NCI-H524 (cell line): ENCODE measurements around the gene WDR13.
"Not testable (repeated sequence)": the region's sequence is repeated elsewhere in the genome, so short reads cannot be mapped to it uniquely, and the experiment has no call there.

Experiments used
- DNase-seq, 2 experiments: peaks; one replicate each; lab custom pipeline; 2025; lab: John Stamatoyannopoulos, UW

The WDR13 gene

GRCh38 chrX:48597353-48598264, at the start of gene WDR13:
Gene WDR13, plus strand, starts transcription at chrX:48597492. Its CDS starts 505 bp downstream, at chrX:48597997.
- peak; percentile 87 to 93 for DNase-seq

- DNase-seq, result no peak
Measured at GRCh38 chrX:48548871-48549270, 48.4 kb upstream of the WDR13 start.

- not testable (repeated sequence) for DNase-seq
Measured at GRCh38 chrX:48555731-48556325, 41.5 kb upstream of the WDR13 start.

- no peak for DNase-seq
Measured at GRCh38 chrX:48558271-48558670, 39.0 kb upstream of the WDR13 start.

- DNase-seq, result no peak
Measured at GRCh38 chrX:48559636-48560035, 37.7 kb upstream of the WDR13 start.

GRCh38 chrX:48560056-48560455, 37.2 kb upstream of the WDR13 start:
- DNase-seq, result no peak

- DNase-seq, result no peak
Measured at GRCh38 chrX:48560681-48561080, 36.6 kb upstream of the WDR13 start.

- no peak for DNase-seq
Measured at GRCh38 chrX:48569958-48570357, 27.3 kb upstream of the WDR13 start.

GRCh38 chrX:48573690-48574269, 23.5 kb upstream of the WDR13 start:
- DNase-seq, result peak; percentile 45 to 56

- peak; percentile 93 to 96 for DNase-seq
Measured at GRCh38 chrX:48574270-48575266, 22.7 kb upstream of the WDR13 start, which contains the start of gene RBM3. Gene RBM3, plus strand, starts transcription at chrX:48574484. Its CDS starts 697 bp downstream, at chrX:48575181.

- DNase-seq, result no peak
Measured at GRCh38 chrX:48575642-48576041, 21.6 kb upstream of the WDR13 start.

- DNase-seq, result no peak
Measured at GRCh38 chrX:48576108-48576507, 21.2 kb upstream of the WDR13 start.

GRCh38 chrX:48578661-48579128, 18.6 kb upstream of the WDR13 start:
- DNase-seq, result peak in 1 of 2 experiments; percentile 22

- no peak for DNase-seq
Measured at GRCh38 chrX:48579259-48579658, 18.0 kb upstream of the WDR13 start.

- DNase-seq, result no peak
Measured at GRCh38 chrX:48580662-48581061, 16.6 kb upstream of the WDR13 start.

- DNase-seq, result no peak
Measured at GRCh38 chrX:48584698-48585097, 12.6 kb upstream of the WDR13 start.

- DNase-seq, result peak; percentile 53 to 70
Measured at GRCh38 chrX:48589482-48590162, 7.7 kb upstream of the WDR13 start.

GRCh38 chrX:48590203-48591103, 6.8 kb upstream of the WDR13 start:
- DNase-seq, result no peak

GRCh38 chrX:48591255-48591791, 6.0 kb upstream of the WDR13 start:
- DNase-seq, result no peak
